PC-3 (cell line): ENCODE data around the gene LRRN4.

Experiments used
- CTCF ChIP-seq: fragments of 300-600 bp; sonication (generic); conservative IDR thresholded peaks from 2 replicates; pipeline ENCODE4 v1.5.1; 2017; ENCODE audit warnings: antibody characterized with exemption, low read depth, mild to moderate bottlenecking, low read length
- EZH2 ChIP-seq: fragments of 300-600 bp; sonication (generic); IDR thresholded peaks from one replicate; pipeline ENCODE4 v1.6.1; 2017; ENCODE audit warnings: antibody characterized with exemption, mild to moderate bottlenecking, low read length; ENCODE audit not compliant: unreplicated experiment
- EZH2phosphoT487 ChIP-seq: fragments of 300-600 bp; sonication (generic); IDR thresholded peaks from 2 replicates; pipeline ENCODE4 v1.6.1; 2018; ENCODE audit warnings: mild to moderate bottlenecking, antibody characterized with exemption, low read length, borderline replicate concordance

GRCh38 chr20:6041808-6042265 lies 12.0 kb downstream of the LRRN4 start:
- TF ChIP-seq CTCF (no peak), EZH2 (no peak), EZH2phosphoT487 (no peak)
